GM18867 (cell line): ENCODE results near the gene TMEM263.
"Not testable (repeated sequence)": the region's sequence is repeated elsewhere in the genome, so short reads cannot be mapped to it uniquely, and the experiment has no call there.

Experiments used
- ATAC-seq: cut with Tn5 transposase; IDR thresholded peaks from one replicate; pipeline ENCODE4 v1.9.1; 2021; ENCODE audit warnings: mild to moderate bottlenecking, moderate library complexity; ENCODE audit not compliant: unreplicated experiment

TMEM263 gene

GRCh38 chr12:106955377-106956047 is at the start of gene TMEM263:
TSS of gene TMEM263 (plus strand) at chr12:106955907. CDS start at chr12:106967117, 11,210 bp downstream.
- peak; percentile 78 for ATAC-seq

GRCh38 chr12:106906715-106907114 is 49.0 kb upstream of the TMEM263 start:
- ATAC-seq: no peak

DNA sequence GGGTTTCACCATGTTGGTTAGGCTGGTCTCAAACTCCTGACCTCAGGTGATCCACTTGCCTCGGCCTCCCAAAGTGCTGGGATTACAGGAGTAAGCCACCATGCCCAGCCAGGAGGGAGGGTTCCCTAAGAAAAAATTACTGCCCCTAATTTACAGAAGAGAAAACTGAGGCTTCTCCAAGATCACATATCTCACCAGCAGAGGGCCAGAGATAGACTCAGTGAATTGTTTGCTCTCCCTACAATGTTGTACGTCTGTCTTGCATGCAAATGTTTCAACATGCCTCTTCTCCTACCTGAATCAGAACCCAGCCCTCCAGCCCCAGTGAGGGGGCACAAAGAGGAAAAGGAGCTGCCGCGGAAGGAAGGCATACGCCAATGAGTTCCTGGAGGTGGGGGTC is 48.3 kb upstream of the TMEM263 start:
- ATAC-seq: no peak

DNA sequence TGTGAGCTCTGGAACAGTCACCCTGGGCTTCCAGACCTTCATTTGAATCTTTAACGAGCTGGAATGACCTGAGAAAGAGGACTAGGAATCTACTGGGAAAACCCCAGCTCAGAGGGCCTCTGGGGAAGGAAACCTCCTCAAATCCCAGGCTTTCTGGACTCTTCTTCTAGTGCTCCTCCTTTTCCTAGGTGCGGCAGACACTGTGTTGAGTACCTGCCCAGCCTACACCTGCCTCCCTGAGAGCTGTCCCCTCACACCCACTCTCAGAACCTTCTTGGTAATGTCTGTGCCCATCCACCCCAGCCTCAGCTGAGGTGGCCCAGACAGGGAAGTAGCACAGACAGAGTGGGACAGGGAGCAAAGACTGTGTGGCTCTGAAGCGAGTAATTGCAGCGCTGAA is 47.9 kb upstream of the TMEM263 start:
- no peak for ATAC-seq

- ATAC-seq: no peak
Observed at GRCh38 chr12:106908561-106908960, 47.1 kb upstream of the TMEM263 start.

DNA sequence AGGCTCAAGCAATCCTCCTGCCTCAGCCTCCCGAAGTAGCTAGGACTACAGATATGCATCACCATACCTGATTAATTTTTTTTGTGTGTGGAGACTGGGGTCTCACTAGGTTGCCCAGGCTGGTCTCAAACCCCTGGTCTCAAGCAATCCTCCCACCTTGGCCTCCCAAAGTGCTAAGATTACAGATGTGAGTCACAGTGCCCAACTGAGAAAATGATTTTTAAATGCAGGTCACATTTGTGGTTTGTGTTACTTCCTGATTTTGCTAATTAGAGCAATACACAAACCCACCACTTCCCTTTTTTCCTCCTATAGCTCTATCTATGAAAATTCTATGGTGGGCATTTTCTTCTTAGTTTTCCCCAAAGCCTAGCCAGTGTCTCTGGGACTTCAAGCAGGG is 45.5 kb upstream of the TMEM263 start:
- peak; percentile 63 for ATAC-seq

- ATAC-seq: no peak
Observed at GRCh38 chr12:106911581-106911980, 44.1 kb upstream of the TMEM263 start.

DNA sequence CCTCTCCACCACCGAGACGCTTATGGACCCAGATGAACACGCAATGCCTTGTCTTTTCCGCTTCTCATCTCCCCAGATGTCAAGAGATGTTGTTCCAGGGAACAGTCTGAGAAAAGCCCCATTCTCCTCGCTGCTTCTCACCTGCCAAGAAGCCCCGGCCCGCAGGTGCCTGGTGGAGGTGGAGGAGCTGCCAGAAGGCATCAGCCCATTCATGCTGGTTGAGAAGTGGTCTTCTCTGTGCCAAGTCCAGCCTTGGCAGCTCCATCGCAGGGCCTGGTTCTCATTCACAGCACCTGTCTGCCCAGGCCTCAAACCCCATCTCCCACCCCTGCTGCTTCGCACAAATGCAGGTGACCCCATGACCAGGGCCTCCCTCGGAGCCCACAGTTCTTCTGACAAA is 42.3 kb upstream of the TMEM263 start:
- no peak for ATAC-seq

GRCh38 chr12:106914796-106915634 is 40.7 kb upstream of the TMEM263 start:
- peak; percentile 70 for ATAC-seq

DNA sequence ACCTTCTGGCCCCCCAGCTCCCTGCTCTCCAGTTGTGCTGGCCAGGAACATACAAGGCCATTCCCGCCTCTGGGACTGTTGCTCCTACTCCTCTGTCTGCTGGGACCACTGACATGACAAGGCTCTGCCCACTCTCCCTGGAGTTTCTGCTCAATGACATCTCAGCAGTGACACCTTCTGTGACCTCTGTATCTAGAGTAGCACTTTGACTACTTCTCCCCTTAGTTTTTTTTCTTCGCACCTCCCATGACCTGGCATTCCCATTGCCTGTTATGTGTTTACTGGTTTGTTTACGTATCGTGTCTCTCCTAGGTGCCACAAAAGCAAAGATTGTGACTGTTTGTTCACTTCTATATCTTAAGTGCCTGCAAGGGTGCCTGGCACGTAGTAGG is 40.1 kb upstream of the TMEM263 start:
- peak; percentile 15 for ATAC-seq

GRCh38 chr12:106917503-106917902 is 38.2 kb upstream of the TMEM263 start:
- no peak for ATAC-seq

DNA sequence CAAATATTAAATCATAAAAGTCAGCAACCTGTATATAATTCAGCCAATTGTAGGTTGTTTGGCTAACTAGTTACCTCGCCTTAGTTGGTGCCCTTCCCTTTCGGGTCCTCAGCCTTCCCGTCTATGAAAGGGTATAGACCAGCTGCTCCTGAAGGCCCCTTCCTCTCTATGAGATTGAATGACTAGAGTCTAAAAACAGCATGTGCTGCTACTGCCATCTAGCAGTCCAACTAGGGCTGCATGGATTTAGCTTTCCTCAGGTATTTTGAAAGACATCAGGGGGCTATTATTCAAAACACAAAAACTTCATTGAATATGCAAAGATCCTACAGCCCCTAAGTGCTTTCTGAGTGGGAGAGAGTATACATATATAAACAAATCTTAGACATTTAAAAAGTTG is 37.0 kb upstream of the TMEM263 start:
- no peak for ATAC-seq

DNA sequence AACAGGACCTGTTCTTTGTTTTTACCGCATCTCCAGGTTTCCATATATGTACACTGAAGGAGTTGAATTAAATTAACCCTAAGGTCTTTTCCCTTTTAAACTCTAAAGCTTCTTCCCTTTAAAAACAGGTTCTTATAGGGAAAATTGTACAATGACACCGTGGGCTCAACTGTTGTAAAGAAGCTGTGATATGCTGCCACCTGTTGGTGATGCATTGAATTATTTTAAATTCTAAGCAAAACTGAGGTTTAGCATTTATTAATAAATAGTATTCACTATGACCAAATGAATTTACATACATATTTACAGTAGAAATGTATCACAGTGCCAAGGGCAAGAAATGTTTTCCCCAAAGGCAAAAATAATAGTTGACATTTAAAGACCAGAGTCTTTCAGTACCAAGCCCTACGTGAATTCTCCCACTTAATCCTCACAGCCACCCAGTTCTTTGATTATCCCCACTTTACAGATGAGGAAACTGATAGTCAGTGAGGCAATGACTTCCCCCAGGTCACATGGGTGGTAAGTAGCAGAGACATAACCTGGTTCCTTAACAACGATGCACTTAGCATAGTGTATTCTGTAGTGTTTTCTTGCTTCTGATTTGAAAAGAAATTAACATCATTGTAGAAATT is 35.7 kb upstream of the TMEM263 start:
- ATAC-seq: no peak

DNA sequence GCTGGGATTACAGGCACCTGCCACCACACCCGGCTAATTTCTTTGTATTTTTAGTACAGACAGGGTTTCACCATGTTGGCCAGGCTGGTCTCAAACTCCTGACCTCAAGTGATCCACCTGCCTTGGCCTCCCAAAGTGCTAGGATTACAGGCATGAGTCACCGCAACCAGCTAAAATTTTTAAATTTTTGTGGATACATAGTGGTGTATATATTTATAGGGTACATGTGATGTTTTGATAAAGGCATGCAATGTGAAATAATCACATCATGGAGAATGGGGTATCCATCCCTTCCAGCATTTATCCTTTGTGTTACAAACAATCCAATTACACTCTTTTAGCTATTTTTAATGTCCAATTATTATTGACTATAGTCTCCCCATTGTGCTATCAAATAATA is 33.7 kb upstream of the TMEM263 start:
- ATAC-seq: not testable (repeated sequence)

- not testable (repeated sequence) for ATAC-seq
Observed at GRCh38 chr12:106923594-106923993, 32.1 kb upstream of the TMEM263 start.

GRCh38 chr12:106924268-106924861 is 31.3 kb upstream of the TMEM263 start:
- no peak for ATAC-seq

GRCh38 chr12:106926657-106927056 is 29.1 kb upstream of the TMEM263 start:
- ATAC-seq: no peak

- ATAC-seq: no peak
Observed at GRCh38 chr12:106934277-106934676, 21.4 kb upstream of the TMEM263 start.

GRCh38 chr12:106941481-106942156 is 14.1 kb upstream of the TMEM263 start:
- ATAC-seq: no peak

DNA sequence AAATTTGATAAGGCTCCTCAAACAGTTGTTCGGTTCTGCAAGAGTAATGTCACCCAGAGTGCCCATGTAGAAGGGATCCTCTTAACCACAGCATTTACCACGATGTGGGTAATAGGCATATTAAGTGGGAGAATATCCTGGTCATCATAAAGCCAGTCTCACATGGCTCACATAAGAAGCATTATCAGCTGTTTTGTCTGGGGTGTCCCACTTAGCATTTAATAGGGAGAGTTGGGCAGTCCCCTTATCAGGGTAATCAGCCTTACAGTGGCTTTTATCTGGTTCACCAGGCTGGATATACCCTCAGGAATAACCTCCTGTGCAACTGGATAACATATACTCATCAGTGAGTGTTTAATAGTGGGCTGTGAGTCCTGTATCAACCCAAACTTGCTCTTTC is 12.9 kb upstream of the TMEM263 start:
- ATAC-seq: no peak
